Coronary artery (tissue), 2 donors: ENCODE results near the gene GATB.
A peak's percentile ranks its signal among the peaks of the same experiment; 100 is the strongest.

ENCODE experiments used
- DNase-seq: peaks from one replicate; pipeline ENCODE4 v3.0.0-alpha.2; 2017; ENCODE audit warnings: low spot score
- H3K27ac ChIP-seq, 2 donors: fragments of 200-600 bp; sonication (generic); one replicate each; pipeline ENCODE4 v1.5.1; 2016 to 2019
- H3K4me3 ChIP-seq: fragments of 200-600 bp; sonication (generic); 2 replicates; pipeline ENCODE4 v1.5.1; 2016; ENCODE audit warnings: mild to moderate bottlenecking, moderate library complexity
- CTCF ChIP-seq: fragments of 200-600 bp; sonication (generic); IDR thresholded peaks from one replicate; pipeline ENCODE4 v1.5.1; 2019; ENCODE audit warnings: antibody characterized with exemption

Gene GATB

GRCh38 chr4:151804821-151805220, 44.0 kb upstream of the GATB start:
- Histone ChIP-seq H3K4me3 (no peak overlapping the region), H3K27ac (no peak overlapping the region)
- DNase-seq, result no peak
- no peak for TF ChIP-seq CTCF

- no peak overlapping the region for H3K4me3 ChIP-seq
- H3K27ac ChIP-seq, result no peak overlapping the region
- no peak for TF ChIP-seq CTCF
- no peak for DNase-seq
Observed at GRCh38 chr4:151804086-151804630, 43.4 kb upstream of the GATB start.

- no peak overlapping the region for H3K27ac ChIP-seq
- no peak overlapping the region for H3K4me3 ChIP-seq
- TF ChIP-seq CTCF, result no peak
- no peak for DNase-seq
Observed at GRCh38 chr4:151803246-151803645, 42.4 kb upstream of the GATB start.

GRCh38 chr4:151801547-151802516, 41.0 kb upstream of the GATB start:
- no peak overlapping the region for H3K4me3 ChIP-seq
- no peak overlapping the region for H3K27ac ChIP-seq
- TF ChIP-seq CTCF, result peak; percentile 47
- no peak for DNase-seq

- DNase-seq, result no peak
- Histone ChIP-seq H3K4me3 (no peak overlapping the region), H3K27ac (no peak overlapping the region)
- no peak for TF ChIP-seq CTCF
Observed at GRCh38 chr4:151799417-151800012, 38.7 kb upstream of the GATB start.

- Histone ChIP-seq H3K27ac (no peak overlapping the region), H3K4me3 (no peak overlapping the region)
- DNase-seq, result no peak
- no peak for TF ChIP-seq CTCF
Observed at GRCh38 chr4:151798678-151799416, 38.0 kb upstream of the GATB start.
